NCI-H1417 treated with DMSO at 0.1 percent for 48 hours (cell line): Measurements from ENCODE around the gene EPHB1.
A peak's percentile ranks its signal among the peaks of the same experiment; 100 is the strongest.
"Not testable (repeated sequence)": the region's sequence is repeated elsewhere in the genome, so short reads cannot be mapped to it uniquely, and the experiment has no call there.

Experiments
- DNase-seq: peaks from one replicate; lab custom pipeline; 2025; lab: John Stamatoyannopoulos, UW

The EPHB1 gene

DNA sequence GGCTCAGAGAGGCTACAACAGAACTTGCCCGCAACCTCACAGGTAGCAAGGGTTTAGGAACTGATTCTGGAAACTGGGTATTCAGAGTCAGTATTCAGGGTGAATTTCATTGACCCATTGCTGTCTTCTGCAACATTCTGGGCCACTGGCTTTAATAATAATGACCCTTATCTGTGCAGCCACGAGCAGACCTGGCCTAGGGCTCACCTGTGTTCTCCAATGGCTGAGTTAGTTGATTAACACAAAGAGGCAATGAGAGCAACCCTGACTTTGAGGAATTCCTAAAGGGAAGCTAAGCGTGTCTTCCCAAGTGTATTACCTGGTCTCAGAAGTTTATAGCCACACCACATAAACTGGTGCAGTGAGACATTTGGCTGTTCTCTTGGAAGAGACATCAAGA, 289.9 kb downstream of the EPHB1 start:
- no peak for DNase-seq

DNA sequence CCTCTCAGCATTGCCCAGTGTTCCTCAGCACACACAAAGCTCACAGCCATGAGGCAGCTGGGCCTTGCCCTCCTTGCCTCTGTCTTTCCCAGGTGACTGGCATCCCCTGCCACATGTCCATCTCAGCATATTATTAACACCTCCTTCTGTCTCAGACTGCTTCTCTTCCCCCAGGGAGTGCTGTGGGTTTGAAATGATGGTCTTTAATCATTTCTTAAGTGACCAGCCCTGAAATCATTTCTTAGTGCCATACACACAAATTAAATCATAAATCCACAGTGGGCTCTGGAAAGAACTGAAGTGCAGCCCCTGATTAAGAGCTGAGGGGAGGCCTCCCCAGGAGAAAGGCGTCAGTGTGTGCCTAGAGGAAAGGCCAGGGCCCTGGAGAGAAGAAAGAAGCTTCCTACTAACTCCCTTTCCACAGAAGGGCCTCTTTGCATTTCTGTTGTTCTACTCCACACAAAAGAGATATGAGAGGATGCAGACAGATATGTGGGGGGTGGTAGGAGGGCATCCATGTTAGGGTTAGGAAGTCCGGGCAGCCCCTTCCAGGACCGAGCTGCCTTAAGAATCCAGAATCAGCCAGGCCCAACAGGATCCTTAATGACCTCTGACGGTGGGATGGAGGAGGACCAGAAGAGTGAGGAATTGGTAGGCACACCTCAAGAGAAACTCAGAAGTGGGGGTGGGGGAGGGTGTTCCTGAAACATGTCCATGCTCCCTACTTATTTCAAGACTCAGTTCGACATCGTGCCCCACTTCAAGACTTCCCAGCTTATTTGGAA, 290.8 kb downstream of the EPHB1 start:
- no peak for DNase-seq

GRCh38 chr3:135087782-135088181, 292.7 kb downstream of the EPHB1 start:
- no peak for DNase-seq

DNA sequence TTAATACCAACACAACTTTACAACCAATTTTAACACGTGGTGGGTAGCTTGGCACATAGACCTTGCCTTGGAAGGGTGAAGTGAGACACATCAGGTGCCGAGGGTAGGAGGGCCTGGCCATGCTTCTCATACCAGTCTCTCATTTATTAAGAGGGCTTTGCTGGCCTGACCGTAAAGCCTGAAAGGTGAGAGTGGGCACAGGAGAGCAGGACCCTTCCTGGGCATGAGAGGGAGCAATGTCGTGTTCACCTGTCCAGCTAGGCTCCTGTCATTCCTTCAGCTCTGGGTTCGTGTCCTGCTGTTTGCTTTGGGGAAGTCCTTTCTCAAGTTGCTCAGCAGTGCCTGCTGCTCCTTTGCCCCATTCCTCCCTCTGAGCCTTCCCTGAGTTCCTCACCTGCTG, 294.4 kb downstream of the EPHB1 start:
- DNase-seq: no peak

GRCh38 chr3:135090020-135090717, 295.1 kb downstream of the EPHB1 start:
- no peak for DNase-seq

- no peak for DNase-seq
These were observed 296.9 kb downstream of the EPHB1 start for GRCh38 chr3:135091946-135092345.

DNA sequence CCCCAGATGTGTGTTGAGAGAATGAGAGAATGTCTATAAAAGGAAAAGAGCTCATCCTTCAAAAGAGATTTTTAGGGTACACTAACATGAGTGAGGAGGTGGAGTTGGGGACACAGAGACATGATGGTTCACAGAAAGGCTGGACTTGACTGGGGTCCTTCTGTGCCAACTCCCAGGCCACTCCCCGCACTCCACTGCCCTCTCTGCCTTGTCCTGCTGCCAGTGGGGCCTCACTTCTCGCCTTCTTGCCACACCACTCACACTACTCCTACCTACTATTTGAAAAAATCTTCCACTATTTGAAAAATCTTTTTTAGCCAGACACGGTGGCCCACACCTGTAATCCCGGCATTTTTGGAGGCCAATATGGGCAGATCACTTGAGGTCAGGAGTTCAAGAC, 298.1 kb downstream of the EPHB1 start:
- DNase-seq: no peak

DNA sequence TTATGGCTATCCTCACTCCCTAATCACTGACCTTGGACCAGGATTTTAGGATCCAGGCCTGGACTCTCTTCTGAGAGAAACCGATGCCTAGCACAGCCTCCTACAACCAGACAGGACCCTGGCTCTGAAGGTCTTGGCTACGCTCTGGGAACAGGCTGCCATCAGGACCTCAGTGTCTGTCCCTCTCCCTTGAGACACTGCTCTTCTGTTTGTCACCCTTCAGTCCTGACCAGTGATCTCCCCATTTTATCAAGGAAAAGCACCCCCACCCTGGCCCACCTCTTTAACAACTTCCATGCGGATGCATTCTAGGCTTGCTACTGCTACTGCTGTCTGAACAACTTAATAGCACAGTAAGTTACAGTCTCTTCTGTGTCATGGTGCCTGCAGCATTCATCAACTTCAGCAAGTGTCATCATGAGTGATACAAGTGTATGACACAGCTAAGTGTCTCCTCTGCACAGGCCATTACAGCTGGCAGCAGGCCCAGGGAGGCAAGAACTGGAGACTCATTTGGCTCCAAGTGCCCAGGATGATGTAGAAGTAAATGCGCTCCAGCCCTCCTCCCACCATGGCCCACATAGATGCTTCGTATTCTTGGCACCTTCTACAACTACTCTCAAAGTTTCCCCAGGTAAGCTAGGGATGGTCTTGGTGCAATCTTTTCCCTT, 302.4 kb downstream of the EPHB1 start:
- DNase-seq: no peak

DNA sequence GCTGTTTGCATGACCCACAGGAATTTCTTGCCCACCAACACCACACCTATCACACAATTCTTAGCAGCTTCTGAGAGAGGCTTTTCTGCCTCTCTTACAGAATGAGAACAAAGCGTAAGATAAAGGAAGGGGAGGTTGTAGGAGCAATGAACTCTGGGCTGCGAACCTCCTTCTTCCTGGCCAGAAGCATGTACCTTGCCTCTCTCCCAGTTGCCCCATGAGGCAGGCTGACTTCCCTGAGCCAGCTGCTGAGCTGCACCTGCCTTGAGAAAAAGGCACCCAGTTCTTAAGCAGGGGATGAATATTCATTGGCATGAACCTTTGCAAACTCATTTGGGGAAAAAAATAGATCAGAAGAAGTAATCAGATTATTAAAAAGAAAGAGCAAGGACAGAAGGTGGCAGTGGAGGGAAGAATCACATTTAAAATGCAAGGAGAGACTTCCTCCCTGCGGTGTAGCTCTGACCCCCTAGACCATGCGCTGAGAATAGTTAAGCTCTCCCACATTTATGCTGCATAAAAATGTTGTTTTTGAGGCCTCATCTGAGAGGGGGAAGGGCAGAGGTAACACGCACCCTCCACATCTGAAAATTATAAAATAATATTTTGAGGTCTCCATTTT, 304.8 kb downstream of the EPHB1 start:
- no peak for DNase-seq

GRCh38 chr3:135100366-135100765, 305.3 kb downstream of the EPHB1 start:
- DNase-seq: no peak

DNA sequence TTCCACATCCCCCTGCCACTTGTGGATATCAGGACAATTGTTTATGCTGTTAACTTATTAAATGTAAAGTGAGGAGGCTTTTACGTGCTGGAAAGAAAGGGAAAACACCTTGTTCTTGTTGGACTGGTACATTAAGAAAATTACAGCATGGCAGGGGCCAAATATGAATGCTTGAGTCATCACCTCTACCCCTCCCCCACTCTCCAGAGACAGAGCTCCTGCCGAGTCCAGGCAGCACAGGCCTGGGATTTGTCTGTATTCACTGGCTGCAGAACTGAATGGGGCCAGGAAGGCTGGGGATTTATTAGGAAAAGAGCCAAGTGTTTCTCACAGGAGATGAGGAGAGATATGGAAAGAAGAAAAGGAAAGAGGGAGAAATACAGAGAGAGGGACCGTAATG, 308.9 kb downstream of the EPHB1 start:
- peak; percentile 22 for DNase-seq

- DNase-seq: no peak
These were observed 311.4 kb downstream of the EPHB1 start for GRCh38 chr3:135106445-135106844.

DNA sequence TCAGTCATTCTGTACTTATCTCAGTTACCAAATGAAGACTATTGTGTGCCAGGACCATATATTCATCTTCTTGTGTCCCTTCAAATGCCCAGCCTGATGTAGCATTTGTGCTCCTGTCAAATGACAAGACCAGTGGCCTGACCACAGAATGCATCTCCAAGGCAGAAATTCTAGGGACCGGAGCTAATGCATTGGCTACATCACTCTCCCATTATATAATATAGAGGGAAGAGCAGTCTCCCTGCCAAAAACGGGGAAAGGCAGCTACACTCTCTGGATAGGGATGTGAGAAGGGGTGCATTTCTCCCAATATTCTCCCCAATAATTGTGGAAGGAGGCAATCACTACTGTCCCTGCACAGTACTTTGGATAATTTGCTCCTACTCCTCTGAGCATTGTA, 312.0 kb downstream of the EPHB1 start:
- DNase-seq: no peak

DNA sequence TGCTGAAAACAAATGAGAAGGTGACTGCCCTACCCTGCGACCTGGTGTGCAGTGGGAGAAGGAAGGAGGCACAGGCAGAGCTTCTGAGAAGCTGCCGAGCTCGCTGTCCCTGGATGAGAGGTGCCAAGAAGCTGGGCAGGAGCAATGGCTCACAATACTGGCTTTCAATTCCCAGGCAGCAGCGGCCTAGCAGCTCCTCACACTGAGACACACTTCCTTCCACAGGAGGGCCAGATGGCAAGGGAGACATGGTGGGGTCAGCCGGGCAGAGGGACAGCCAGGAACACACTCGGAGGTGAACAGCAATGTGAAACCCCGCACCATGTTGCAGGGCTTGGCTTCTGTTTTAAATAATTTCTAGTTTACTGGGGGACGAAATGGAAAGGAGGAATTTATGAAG, 314.6 kb downstream of the EPHB1 start:
- no peak for DNase-seq

DNA sequence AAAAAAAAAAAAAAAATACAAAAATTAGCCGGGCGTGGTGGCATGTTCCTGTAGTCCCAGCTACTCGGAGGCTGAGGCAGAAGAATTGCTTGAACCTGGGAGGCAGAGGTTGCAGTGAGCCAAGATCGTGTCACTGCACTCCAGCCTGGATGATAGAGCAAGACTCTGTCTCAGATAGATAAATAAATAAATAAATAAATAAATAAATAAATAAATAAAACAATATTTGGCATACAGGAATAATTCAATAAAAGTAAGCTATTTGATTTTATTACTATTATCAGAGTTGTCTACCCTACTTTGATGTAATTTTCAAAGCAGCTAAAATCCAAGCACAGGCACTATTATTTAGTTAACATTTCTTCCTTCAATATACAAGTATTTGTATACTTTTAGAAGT, 319.5 kb downstream of the EPHB1 start:
- not testable (repeated sequence) for DNase-seq

DNA sequence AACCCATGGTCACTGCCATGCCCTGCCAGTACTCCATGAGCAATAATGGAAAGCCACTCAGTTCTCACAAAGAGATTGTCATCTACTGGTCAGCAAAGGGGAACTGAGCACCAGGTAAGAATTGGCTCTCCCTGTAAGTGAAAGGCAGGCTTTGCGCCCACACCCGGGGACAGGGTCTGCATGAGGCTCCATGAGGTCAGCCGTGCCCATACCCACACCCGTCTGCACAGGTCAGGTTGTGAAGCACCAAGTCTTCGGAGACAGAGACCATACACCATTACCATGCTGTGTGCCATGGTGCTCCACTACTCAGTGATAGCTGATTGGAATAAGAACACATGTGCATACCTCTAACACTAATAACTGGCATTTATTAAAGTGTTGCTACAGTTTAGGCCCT, 322.9 kb downstream of the EPHB1 start:
- no peak for DNase-seq

GRCh38 chr3:135118792-135119191, 323.7 kb downstream of the EPHB1 start:
- no peak for DNase-seq

GRCh38 chr3:135125171-135125801, 330.2 kb downstream of the EPHB1 start:
- no peak for DNase-seq

DNA sequence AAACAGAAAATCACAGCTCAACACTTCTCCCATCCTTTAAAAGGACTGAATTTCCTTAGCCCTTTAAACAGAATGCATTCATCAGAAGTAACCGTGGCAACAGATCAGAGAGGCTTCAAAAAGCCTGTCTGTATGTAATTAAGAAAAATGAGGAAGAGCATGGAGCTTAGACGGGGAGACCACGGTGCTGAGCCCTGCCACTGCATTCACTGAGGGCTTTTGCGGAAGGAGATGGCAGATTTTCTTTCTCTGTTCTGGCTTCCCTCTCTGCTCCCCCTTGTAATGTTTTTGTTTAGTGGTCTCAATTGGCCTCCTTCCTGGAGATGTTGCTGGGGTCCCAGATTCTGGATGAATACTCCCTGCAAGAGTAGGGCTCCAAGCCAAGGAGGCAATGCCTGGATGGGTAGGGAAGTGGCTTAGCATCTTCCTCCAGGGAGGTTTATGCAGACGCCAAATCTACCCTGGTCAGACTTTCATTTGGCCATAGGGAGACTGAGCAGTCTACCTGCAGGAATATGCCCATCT, 332.9 kb downstream of the EPHB1 start:
- no peak for DNase-seq

DNA sequence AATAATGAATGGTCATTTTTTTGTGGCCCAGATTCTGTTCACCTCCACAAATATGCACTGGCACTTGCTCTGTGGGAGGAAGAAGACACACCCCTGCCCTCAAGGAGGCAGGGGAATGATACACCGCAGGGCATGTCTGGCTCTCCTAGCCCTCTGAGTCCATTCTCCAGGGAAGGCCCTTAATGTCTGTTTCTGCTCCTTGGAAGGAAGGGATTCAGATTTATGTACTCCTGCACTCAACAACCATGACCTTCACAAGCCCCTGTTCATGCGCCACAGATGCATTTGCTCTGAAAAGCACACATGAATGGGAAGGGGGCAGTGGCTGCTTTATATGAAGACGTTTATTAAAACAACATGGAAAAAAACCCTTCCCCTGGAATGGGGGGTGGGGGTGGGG, 333.8 kb downstream of the EPHB1 start:
- DNase-seq: no peak

DNA sequence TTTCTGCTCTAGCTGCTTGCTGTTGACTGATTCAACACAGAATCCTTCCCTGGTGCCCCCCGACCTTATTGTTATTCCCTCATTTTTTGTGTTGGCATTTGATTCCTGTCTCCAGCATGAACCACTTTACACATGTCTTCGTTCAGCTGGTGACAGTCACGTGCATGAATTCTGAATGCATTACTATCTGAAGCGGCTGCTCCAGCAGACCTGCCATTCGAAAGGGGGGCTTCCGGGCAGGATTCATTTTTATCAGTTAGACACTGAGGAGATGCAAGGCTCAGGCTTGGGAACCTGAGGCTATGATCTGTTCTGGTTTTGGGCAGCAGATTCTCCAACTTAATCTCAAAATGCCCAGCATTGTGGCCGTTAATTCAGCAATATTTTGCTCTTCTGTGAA, 336.2 kb downstream of the EPHB1 start:
- no peak for DNase-seq
